SIG-M5 treated with dmso at 0.1 percent for 504 hours (cell line): ENCODE measurements around the gene FSIP1.

Experiments used
- DNase-seq: peaks from one replicate; lab custom pipeline; 2025; ENCODE audit not compliant: unreplicated experiment; lab: John Stamatoyannopoulos, UW

The FSIP1 gene

DNA sequence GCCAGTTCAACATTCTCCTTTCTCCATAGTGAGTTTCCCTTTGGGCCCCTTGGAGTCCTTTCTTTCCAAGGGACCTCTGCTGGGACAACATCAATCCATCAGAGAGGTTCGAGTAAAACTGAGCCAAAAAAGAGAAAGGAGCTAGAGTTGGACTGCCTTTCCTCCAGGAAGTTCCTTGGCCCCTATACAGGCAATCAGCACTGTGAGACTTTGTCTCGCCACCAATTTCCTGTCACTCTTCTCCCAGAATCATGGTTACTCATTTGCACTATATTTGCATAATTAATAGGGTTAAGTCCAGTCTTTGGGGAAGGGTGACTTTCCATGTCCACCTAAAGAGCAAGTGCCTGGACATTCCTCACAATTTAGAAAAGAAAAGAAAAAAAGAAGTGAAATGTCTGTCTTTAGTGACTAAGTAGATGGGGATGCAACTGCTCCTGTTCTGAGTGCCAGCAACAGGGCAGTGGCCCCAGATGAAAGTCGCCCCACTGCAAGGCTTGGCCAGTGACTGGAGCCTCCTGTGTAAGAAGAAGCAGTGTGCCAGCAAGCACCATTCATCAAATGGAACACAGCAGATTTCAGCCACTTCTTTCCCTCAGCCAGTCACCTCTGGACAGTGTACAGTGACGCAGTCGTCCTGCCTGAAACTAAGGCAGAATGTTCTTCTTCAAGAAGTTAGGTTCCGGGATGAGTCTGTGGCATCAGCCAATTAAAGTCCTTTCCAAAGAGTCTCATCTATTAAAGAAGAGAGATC lies 91.6 kb downstream of the FSIP1 start:
- no peak for DNase-seq

DNA sequence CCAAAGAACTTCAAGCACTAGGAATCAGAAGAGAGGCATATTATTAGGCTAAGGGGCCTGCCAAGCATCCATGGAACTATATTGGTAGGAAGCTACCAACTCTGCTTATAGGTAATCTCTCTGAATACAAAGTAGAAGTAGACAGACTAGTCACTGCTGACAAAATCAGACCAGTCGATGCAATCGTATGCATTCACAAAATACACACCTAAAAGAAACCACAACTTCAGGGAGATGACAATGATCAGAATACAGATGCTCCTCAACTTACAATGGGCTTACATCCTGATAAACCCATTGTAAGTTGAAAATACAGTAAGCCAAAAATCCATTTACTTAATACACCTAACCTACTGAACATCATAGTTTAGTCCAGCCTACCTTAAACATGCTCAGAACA lies 94.7 kb downstream of the FSIP1 start:
- no peak for DNase-seq

DNA sequence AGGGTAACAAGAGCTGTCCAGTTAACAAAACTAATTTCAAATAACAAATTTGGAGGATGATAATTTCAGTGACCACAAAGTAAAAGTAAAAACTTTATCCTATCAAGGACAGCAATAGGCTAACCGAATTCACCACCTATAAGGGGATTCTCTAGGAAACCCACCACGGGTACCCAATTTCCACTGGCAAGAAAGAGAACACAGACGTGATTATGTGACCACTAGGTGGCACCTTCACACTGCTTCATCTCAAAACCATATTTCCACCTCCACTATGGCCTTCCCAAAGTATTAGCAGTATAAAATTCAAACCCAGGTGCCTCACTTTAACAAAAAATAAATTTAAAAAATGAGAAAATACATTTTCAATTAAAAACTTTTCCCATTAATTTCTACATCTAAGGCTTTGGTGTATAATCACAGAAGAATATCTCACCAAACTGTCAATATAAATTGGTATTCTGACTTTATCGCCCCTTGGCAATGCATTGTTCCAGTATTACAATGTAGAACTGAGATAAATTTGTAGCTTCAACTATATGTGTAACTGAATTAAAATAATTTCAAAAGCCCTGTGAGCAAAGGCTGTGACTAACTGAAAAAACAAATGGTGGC lies 96.5 kb downstream of the FSIP1 start:
- peak; percentile 13 for DNase-seq

DNA sequence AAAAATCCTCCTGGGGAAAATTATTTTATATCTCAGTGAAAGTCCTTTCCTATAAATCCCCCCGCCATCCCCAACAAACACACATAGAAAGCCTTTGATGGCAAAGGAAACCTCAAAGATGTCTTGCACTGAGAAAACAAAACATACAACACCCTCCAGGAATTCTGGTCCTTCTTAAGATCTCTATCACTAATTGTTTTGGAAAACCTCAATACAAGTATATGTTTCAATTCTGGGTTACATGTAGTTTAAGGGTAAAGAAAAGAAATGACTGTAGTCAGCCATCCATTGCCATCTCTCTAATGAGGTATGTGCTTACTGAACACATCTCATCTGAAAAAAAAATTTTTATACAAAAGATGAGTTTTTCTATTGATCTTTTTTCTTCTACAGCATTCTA lies 97.3 kb downstream of the FSIP1 start:
- no peak for DNase-seq

DNA sequence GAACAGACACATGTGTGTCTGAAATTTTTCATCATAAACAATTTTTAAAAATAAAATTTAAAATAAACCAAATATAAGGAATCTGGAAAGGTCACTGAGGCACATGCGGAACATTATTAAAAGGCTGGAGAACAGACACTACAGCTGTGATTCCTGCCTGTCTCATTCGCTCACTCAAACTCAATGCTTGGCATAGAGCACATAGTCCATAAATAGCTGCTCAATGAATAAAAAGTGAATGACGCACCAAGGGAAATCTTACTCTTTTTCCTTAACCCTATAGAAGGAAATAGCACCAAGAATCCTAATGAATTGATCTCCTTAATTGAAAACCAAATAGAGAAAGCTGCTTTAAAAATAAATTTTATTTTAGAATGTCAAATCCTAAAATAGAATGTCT lies 98.4 kb downstream of the FSIP1 start:
- DNase-seq = no peak

DNA sequence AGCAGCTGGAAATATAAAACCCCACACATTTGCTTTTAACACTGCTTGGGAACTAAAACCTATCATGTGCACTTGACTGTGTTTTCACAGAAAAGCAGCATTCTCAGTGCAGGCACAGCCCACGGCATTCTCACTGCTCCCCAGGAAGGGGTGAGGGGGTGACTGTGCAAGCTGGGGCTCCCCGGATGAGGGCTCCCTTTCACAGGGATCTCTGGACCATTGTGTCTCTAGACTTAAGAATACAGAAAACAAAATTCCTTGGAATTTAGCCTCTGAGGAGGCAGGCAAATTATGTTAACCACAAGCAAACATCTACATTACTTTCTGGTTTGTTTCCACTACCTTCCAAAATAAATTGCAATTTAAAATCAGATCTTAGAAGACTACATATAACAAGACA lies 100.3 kb downstream of the FSIP1 start:
- DNase-seq = no peak

DNA sequence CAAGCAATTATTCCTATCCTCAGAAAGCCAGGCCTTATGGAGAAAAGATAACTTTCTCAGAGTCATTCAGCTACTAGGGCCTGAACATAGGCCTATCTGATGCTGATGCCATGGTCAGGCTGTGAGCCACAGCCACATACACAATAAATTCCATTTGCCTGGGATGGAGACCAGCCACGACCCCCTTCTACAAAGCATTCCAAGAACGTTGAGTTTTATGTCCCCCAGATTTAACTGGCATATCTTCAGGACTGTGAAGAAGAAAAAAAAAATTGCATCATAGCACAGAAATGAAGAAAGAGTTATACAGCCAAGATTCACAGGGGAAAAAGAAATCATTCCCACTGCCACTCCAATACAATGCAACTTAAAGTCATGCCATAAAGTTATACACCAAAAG lies 101.8 kb downstream of the FSIP1 start:
- DNase-seq = no peak

DNA sequence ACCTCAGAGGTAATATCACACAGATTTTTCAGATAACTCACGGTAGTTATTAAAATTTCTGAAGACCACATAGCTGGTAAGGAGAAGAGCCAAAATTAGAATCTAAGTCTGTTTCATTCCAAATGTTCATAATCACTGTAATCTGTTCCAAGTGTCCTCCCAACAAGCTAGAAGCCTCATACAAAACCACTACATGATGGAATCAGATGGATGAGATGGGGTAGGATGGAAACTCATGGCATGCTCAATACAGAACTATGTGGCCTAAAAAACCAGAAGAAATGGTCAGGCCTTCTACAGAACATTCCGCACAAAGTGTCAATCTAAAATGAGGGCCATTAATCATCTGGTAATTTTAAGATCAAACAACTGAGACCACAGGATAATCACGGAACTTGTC lies 110.0 kb downstream of the FSIP1 start:
- DNase-seq = no peak

DNA sequence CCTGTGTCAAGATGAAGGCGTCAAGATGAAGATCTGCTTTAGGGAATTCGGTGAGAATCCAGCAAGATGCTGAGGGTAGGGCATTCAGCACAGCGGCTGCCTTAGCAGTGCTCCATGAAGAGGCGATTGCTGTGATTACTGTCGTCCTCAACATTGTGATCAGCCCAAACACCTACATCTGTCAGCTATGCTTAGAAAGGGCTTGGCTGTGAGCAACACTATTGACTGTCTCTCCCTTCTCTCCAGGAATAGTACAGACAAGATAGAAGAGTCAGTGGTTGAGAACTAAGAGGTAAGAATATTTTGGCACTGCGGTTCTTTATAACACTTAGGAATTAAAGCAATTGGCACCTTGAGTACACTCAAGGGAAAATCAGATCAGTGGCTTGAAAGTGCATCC lies 110.5 kb downstream of the FSIP1 start:
- DNase-seq = no peak

DNA sequence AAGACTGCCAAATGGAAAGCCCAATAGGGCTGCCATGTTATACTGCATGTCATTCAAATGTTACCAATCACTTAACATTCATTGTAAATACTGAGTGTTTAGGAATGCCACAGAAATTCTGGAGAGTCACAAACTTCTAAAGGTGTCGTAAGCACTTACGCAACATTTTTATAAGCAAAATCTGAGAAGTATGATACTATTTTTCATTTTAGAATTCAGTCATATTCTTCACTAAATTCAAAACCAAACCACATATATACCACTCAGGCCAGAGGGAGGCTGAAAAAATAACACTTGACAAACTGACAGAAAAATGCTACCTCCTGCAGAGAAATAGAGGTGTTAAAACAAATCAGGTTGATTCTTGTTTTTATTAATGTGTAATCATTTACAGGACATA lies 112.0 kb downstream of the FSIP1 start:
- DNase-seq = no peak

DNA sequence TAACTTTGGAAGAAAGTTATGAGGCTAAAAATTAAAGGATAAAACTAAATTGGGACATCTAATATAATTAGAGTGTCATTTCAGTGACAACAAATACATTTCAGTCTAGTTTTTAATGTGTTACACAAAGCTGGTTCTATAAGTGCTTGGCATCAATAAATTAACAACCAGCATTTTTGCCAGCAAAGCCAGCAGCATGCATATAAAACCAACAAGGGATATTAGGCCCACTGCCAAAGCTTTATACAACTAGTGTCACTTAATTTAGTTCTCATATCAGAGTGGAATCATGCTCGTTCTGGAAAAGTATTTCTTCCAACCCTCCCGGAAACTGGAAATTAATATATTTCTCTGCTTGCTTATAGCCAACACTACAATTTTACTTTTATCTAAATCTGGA lies 113.0 kb downstream of the FSIP1 start:
- no peak for DNase-seq

DNA sequence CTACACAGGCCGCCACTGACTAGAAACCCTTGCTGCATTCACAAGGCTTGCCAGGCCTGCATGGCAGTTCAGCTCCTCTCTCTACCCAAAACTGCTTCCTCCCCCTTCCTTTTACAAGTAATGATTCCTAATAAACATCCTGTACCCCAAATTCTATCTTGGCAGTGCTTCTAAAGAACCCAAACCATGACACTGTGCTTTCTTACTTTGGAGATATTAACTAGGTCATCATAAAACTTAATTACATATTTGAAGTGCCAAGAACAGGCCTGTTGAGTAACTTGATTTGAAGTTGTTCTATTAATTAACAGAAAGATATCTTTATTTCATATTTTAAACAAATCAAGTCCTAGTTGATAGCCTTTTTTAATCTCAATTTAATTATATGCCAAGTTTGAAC lies 113.4 kb downstream of the FSIP1 start:
- DNase-seq = no peak

DNA sequence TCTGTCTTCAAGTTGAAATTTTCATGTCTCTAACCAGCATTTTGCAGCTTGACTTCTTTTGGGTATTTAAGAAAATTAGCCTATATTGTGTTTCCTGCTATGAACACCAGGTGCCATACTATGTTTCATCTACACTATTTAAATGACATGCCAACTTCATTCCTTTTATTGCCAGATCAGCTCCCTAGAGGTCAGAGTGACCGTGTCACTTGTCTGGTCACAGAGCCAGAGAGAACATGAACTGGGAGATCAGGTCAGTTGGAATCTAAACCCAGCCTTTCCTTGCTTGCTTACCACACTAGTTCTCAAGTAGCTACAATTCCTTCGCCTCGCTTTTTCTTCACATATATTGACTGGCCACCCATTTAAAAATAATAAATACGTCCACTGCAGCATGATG lies 114.2 kb downstream of the FSIP1 start:
- no peak for DNase-seq

DNA sequence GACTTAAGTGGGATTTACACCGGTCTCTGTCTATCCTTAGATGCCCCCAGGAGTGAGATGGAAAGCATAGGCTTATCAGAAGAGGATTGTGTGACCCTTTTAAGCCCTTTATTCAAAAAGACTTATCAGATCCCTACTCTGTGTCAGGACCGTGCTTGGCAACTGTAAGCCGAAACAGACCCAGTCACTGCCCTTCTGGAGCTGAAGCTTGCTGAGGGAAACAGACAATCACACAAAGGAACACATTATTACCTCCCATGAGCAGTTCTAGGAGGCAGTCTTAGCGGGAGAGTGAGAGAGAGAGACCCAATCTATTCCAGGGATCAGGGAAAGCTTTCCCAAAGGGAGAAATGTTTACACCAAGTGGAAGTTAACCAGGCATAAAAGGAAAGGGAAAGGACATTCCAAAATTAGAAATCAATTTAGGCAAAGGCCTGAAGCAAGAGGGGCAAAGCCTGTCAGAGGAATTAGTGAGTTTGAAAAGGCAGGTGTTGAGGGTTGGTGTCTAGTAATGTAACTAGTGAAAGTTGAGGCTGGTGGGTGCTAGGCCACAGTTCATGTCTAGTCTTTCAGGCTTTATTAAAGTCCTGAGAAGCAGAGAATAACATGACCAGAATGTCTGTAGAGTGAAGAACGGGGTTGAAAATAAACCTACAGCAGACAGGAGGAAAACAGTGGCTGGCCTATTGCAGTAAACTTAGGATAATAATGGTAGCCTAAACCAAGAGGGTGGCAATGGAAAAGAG lies 115.1 kb downstream of the FSIP1 start:
- no peak for DNase-seq

DNA sequence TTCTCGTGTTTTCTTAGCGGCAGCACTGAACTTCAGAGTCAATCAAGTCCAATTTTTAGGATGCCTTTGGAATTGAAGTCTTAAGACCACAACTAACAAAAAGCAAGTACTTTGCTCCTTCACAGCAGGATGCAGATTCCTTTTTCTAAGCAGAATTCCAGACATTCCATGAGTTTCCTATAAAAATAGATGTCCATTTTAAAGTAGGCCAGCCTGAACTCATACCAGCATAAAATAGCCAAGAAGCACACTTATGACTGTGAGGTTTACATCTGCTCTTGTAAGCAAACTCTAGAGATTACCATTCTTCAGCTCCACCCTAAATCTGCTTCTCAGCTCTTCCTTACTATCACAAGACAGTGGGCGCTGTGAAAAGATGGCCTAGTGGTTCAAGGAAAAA lies 116.0 kb downstream of the FSIP1 start:
- no peak for DNase-seq

DNA sequence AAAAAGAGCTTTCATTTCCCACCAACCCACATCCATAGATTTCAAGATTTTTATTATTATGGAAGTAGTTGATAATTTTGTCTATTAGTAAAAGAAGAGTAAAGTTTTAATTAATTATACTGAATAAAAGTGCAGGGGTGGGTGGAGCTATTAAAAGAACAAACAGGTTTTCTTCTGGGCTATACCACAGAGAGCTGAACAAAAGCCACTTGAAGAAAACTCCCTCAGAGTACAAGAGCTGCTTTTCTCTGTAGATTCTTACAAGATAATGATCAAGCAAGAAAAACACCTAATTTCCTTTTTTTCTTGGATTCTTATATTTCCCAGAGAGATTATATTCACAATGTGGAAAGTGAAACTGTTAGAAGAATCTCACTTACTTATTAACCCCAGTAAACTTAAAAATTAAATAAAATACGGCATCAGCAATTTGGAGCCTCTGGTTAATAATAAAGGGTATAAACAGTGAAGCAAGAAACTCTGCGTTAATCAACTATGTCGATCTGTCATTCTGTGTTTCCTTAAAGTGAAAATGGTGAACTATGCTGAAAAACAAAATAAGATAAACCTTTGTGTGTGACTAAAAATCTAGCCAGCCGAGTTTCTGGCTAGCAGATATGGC lies 116.9 kb downstream of the FSIP1 start:
- DNase-seq = no peak

DNA sequence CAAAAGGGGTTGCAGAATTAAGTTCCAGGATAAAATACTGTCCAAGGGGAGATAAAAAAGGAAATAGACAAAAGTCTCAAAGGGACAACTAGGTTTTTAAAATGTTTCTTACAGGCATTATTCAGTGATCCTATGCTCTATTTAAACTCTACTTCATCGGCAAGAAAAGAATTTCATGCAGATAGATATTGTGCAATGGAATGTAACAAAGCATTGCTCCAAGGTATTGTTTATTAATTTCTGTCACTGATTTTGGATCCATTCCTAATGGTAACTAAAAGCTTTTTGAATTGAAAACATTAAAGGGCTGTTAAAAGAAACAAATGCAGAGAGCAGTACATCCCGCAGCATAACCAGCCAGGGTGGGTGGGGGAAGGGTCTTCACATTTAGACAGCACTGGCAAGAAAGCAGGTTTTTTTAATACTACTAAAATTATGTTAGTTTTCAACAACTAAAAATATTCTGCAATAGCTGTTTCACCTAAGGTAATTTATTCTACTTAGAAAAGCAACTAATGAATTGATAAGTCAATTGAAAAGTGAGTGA lies 118.9 kb downstream of the FSIP1 start:
- DNase-seq = no peak

DNA sequence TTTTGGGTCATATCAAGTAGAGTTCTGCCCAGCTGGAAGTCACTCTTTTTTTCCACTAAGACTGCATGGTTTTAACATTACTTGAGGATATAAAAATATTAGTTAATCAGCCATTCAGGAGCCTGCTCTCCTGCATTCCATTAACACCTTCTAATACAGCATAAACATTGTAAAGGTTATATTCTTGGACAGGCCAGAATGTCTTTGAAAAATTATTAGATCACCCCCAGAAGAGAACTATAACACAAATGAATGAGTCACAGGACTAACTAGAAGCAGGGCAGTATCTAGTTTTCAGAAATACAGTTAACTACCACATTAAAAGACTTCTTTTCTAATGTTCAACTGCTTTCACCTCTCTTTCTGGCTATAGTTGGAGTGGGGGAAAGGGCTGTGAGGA lies 120.9 kb downstream of the FSIP1 start:
- no peak for DNase-seq

DNA sequence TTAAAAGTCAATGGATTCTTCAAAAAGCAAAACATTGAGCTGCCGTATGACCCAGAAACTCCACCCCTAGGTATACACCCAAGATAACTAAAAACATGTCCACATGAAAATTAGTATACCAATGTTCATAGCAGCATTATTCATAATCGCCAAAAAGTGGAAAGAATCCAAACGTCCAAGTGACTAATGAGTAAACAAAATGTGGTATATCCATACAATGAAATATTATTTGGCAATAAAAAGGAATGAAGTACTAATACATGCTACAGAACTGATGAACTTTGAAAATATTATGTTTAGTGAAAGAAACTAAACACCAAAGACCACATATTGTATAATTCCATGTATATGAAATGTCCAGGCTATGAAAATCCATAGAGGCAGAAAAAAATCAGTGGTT lies 123.9 kb downstream of the FSIP1 start:
- no peak for DNase-seq

DNA sequence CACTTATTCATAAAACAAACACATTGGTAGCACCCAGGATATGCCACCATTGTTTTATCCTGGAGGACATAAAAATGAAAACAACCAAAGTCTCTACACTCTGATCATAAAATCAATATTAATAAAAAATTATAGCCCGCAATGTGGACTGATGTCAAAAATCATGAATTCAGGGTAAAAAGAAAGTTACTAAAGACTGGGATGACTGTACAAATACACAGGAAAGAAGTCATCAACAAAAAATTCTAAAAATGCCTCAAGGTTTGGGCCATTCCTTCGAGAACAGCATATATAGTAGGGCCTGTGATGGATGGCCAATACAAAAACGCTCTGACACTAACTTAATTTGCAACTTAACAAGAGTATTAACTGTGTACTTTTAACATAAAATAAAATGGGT lies 125.0 kb downstream of the FSIP1 start:
- DNase-seq = no peak

DNA sequence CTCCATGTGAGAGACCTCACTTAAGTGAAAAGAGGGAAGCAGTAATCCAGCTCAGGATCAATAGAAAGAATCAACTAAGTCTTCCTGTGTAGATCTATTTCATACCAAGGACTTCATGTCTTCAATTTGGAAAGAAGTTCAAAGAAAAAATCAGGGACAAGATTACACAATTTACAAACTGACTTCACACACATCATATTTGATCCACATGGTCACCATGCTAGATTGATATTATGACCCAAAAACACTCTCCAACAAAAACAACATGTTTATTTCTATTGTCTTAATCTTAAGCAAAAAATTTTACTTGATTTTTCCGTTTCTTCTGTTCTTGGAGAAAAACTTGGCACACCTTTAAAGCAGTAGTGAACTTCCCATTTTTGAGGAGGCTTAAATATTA lies 125.5 kb downstream of the FSIP1 start:
- DNase-seq = no peak

DNA sequence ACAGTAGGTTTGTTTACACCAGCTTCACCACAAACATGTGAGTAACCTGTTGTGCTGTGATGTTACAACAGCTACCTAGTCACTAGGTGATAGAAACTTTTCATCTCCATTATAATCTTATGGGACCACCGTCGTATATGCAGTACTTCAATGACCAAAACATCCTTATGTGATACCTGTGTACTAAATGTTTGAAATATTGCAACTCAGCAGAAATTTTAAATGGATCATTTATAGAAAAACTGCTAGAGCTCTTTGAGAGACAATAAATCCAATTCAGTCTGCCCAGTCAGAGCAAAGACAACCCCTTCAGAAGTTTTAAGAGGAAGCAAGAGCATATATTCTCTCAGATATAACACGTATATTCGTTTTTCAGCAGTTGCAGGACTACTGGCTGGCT lies 128.3 kb downstream of the FSIP1 start:
- no peak for DNase-seq
